ENCODE results near the gene SLC6A18.

DNA sequence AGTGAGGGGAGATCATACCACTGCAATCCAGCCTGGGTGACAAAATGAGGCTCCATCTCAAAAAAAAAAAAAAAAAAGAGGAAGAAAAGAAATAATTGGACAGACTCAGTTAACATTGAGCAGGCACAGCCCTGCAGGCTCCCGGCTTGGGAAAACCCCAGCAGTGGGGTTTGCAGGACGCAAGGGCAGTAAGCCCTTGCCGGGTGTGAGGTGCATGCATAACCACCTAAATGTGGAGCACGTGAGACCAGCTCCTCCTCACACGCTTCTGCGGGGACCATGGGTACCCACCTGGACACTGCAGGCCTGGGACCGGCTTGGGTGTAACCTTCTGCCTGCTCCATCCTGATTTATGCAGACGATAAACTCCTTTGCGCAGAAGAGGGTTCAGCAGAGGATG lies 4.8 kb upstream of the SLC6A18 start:
- TF ChIP-seq, protein P1, sequence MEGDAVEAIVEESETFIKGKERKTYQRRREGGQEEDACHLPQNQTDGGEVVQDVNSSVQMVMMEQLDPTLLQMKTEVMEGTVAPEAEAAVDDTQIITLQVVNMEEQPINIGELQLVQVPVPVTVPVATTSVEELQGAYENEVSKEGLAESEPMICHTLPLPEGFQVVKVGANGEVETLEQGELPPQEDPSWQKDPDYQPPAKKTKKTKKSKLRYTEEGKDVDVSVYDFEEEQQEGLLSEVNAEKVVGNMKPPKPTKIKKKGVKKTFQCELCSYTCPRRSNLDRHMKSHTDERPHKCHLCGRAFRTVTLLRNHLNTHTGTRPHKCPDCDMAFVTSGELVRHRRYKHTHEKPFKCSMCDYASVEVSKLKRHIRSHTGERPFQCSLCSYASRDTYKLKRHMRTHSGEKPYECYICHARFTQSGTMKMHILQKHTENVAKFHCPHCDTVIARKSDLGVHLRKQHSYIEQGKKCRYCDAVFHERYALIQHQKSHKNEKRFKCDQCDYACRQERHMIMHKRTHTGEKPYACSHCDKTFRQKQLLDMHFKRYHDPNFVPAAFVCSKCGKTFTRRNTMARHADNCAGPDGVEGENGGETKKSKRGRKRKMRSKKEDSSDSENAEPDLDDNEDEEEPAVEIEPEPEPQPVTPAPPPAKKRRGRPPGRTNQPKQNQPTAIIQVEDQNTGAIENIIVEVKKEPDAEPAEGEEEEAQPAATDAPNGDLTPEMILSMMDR (IDR thresholded peaks at IDR 0.05; ENCODE audit: low read depth, low read length), result no peak
- no peak for TF ChIP-seq EZH2phosphoT487 (IDR thresholded peaks at IDR 0.05; ENCODE audit: low read depth)

All from OCI-LY3 (cell line).